Renal cortical epithelial cell (primary cell): ENCODE data around the gene ABCG2. TPM values are rescaled to one million over a fixed set of nuclear protein-coding genes. Genes with fewer than 3 reads are reported as not detected.
"Not testable (repeated sequence)": the region's sequence is repeated elsewhere in the genome, so short reads cannot be mapped to it uniquely, and the experiment has no call there.

Source experiments
- DNase-seq: peaks from one replicate; pipeline ENCODE4 v3.0.0-alpha.2; 2011; ENCODE audit warnings: low read depth
- total RNA-seq: library from RNA; depleted of rRNA; stranded (reverse); fragments of >200 nt; gene quantifications from 2 replicates; pipeline ENCODE4 v1.2.3, GENCODE V29; 2014

ABCG2 gene
- total RNA-seq, 1 donor from 2014 or later, result 0.55 TPM

DNA sequence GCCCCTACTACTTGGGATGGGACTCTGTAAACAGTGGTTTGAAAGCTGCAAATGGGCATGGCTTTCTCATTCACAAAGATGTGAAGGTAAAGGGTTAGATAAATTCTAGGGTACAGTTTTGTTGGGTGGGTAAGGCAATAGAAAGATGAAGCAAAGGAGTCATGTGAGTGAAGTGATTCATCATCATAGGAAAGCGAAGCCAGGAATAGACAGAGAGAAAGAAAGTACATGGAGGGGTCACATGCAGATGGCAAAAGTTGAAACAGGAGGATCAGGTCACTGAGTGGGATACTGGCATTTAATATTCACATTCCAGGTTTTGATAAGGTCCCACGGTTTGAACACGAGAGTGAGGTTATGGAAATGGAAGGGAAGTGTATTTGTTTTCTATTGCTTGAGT lies 8.2 kb upstream of the ABCG2 start:
- DNase-seq, result no peak

DNA sequence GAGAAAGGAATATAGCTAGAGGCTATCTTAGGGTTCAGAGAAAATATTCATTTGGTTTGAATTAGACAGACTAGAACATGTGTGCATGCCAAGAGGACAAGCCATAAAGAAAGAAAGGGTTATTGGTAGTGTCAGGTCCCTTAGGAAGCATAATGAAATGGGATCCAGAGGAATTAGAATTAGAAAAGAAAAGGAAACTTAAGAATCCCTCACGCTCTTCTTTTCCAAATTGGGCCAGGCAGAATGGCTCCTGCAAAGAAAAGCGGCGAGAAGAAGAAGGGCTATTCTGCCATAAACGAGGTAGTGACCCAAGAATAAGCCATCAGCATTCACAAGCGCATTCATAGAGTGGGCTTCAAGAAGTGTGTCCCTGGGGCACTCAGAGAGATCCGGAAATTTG lies 4.9 kb upstream of the ABCG2 start:
- no peak for DNase-seq

DNA sequence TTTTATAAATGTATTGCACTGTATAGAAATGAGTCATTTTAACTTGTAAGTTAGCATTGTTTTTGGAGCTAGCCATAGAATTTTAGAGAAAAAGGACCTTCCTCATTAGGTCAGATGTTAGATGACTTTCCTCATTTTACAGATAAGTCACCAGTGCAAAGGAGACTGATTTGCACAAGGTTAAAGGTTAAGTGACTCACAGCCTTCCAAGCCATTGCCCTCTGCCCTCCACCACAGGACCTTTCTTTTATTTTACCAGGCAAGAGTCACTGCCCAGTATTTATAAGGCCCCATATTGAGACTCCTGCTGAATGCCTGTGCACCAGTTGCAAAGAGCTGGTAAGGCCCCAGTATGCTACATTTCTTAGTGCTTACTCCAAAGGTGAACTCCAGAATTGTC lies 4.2 kb upstream of the ABCG2 start:
- DNase-seq, result peak; percentile 49

DNA sequence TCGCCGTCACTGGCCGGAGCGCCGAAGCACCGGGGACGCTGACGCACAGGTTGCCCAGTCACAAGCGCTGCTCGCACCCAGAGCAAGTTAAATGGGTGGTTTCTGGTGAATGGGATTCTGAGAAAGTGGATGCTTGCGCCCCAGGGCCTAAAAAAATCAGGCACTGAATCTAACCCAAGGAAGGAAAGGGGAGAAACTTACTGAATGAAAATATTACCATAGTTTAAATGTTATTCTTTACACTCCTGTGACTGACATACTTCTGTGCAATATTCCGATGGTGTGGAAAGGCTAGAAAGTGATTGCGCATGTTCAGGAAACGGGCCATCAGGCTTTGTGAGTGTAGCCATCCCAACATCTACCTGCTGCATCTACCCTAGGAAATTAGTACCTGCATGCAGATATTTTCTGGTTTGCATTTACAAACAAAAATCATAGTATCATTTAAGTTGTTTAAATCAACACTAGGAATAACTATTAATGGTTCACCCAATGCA lies 838 bp upstream of the ABCG2 start:
- DNase-seq, result no peak

DNA sequence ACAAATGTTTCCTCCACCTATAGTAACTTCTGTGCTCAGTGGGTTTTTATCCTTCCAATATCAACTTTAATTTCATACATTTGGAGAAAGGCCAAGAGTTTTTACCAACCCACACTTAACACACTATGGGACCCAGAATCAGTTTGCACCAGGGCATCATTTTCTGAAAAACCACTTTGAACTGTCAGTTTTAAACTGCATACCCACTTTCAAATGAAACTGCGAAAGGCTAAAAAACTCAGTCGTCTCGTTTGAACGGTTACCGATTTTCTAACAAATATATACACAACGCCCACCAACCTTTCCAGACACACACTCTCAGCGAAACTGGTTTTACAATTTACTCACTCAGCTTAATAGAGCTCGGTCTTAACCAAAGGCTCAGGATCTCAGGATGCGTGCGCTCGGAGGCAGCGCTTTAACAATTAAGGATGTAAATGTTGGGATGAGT lies 376 bp downstream of the ABCG2 start:
- no peak for DNase-seq

DNA sequence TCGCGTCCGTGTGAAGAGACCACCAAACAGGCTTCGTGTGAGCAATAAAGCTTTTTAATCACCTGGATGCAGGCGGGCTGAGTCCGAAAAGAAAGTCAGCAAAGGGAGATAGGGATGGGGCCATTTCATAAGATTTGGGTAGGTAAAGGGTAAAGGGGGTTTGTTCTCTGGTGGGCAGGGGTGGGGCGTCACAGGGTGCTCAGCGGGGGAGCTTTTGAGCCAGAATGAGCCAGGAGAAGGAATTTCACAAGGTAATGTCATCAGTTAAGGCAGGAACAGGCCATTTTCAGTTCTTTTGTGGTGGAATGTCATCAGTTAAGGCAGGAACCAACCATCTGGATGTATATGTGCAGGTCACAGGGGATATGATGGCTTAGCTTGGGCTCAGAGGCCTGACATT lies 6.1 kb downstream of the ABCG2 start:
- DNase-seq, result not testable (repeated sequence)

DNA sequence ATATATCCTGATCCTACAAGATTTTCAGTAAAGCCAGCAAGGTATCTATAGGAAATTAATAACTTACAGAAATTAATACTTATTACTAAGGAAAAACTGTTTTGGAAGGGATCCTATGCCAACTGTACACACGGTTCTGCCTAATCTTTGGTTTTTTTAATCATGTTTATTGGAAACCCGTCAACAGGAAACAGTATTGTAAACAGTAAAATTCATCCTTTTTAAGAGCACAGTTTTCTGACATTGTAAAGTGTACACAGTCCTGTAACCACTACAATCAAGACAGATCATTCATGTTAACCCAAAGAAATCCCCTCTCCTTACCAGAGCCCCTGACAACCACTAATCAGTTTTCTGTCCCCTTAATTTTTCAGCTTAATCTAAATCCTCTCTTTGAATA lies 9.9 kb downstream of the ABCG2 start:
- no peak for DNase-seq

DNA sequence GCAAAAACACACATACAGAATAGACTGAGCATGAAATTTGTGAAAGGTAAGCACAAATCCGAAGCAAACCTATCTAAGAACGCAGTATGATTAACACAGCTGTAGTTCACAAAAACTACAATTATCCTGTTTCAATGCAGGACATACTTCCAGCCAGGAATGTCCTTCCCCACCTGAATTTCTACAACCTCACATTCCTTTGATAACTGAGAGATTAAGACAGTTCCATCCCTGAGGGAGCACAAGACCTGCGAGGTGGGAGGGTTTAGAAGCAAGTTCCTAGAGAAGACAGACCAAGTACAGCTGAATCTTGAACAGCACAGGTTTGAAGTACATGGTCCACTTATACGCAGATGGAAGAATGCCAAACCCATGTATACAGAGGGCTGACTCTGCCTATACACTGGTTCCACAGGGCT lies 10.6 kb downstream of the ABCG2 start:
- no peak for DNase-seq

DNA sequence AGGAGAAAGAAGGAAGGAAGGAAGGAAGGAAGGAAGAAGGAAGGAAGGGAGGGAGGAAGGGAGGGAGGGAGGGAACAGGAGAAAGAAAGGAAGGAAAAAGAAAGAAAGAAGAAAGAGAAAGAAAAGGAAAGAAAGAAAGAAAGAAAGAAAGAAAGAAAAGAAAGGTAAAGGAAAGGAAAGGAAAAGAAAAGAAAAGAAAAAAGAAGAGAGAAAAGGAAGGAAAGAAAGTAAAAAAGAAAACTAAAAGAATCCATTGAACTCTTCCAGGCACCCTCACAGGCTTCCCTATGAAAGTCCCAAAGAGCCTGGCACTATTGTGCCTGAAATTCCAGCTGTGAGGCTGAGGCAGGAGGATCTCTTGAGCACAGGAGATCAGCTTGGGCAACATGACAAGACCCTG lies 11.5 kb downstream of the ABCG2 start:
- no peak for DNase-seq

DNA sequence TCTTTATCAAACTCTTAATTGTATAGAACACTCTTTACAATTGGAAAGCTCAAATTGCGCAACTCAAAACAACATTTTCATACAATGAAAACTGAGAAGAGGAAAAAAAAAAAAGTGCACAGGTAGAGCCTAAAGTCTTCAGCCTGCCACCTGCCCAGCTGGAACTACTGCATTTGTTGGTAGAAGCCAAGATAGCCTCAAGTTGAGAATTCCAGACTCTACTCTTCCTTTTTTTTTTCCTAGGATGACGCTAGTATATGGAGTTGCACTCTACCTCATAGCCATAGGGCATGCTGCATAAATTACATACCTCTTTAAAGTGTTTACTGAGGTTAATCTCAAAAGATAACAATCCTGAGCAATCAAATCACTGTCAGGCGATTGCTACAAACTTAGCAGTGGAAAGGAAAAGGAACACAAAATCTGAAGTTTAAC lies 13.6 kb downstream of the ABCG2 start:
- DNase-seq, result no peak

DNA sequence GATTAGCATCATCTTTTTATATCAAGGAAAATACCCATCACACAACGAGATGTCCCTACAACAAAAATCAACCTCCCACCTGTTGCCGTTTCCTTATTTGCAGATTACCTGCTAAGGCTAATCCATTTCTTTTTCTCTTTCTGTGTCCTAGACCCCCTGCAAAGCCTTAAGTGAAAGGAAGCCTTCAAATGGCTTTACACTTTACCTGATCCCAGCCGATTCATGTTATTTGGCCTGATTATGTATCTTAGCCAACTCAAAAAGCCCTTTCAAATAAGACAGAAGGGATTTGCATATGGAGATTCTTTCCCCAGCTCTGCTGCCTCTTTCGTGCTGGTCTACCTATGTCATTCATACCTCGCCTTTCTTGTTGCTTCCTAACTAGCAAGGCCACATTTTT lies 14.4 kb downstream of the ABCG2 start:
- DNase-seq, result no peak

DNA sequence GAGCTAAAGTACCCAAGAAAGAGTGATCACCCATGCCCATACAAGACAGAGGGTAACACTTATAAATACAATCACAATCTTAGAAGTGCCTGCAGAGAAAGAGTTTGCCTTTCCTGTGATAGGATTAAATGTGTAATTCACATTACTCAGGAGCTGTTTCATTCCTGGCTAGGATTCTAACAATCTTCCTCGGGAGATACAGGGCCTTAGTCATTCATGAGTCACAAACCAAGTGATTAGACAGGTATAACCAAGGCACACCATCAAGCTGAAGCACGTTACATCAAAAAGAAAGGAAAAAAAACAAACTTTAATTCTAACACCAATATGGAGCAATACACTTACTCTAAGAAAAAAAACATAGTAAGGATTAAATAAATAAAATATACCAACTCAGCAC lies 14.9 kb downstream of the ABCG2 start:
- peak; percentile 95 for DNase-seq

DNA sequence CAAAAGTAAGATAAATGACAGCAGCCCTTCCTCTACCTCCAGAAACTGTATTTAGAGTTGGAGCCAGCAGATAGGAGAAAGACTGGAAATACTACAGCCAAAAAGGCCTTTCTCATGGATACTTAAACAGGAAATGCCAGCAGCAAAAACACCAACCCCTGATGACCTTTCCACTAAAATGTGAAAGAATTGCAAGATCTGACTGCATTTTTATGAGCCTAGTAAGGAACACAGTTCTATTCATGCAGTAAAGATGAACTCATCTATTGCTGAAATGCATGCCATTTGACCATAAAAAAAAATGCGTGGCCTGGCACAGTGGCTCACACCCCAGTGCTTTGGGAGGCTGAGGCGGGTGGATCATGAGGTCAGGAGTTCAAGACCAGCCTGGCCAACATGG lies 19.9 kb downstream of the ABCG2 start:
- peak; percentile 87 for DNase-seq

DNA sequence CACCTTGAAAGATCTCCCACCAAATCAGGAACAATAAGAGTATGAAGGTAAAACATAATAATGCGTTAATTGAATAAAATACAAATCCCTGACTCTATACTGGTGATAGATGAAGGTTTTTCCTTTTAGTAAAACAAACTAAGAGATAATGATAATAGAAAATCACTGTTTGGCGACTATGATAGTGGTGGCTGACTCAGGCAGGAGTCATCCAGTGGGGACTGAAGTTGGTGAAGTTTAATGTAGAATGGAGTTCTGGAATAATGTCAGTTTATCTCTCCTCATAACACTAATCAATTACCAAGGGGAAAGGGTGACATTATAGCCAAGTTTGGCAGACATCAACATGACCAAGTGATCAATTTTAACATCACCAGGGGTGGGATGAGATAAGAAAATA lies 21.3 kb downstream of the ABCG2 start:
- DNase-seq, result no peak

DNA sequence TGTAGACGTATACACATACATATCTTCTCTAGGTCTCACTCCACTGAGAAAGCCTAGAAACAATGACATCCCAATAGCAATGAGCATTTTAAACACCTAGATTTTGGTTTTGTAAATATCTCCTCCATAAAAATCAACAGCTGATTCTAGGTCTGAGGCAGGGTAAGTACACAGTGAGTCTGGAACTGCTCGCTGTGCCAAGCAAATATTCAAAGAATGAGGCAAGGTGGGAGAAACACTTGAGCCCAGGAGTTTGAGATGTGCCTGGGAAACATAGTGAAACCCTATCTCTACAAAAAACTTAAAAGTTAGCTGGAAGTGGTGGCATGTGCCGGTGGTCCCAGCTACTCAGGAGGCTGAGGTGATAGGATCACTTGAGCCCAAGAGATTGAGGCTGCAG lies 22.2 kb downstream of the ABCG2 start:
- DNase-seq, result no peak

DNA sequence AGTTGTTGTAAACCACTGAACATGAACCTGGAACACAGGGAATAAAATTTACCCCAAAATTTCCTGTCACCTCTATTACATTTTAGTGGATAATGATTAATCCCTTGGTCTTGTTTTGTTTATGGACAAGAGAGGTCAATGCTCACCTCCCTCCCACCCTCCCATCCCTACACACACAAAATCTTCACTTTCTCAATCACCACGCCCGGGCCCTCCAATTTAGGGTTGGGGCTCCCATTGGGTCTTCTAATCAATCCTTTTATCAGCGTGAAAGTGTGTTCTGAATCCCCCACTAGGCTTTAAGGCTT lies 23.1 kb downstream of the ABCG2 start:
- peak; percentile 45 for DNase-seq

DNA sequence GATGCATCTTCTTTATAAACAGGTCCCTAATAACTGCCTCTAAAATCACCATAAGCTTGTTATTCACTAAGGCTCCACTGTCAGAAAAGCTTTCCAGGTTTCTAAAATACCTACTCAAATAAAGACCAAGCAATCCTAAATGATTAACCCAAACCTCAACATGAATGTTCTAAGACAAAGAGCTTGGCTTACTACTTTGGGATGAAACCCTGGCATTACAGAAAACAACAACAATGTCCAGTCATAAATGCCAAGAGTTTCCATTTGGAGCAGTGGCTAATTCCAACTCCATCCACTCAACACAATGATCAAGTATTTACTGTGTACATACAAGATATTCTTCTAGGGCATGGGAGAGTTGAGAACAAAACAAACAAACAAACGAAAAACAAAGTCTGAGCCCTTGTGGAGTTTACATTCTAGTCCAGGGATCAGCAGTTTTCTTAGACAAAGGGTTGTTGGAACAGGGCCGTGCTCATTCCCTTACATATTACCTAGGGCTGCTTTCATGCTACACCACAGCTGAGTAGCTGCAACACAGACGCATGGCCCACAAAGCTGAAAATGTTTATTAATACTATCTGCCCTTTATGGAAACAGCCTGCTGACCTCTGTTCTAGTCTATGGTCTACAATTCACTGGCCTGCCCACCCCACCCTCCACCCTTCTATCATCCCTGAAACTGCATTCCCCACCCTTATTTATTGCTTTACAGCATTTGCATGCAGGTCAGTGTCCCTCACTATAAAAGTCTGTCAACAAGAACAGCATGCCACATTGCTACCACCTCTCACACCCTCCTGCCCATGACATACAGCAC lies 23.7 kb downstream of the ABCG2 start:
- peak; percentile 69 for DNase-seq

DNA sequence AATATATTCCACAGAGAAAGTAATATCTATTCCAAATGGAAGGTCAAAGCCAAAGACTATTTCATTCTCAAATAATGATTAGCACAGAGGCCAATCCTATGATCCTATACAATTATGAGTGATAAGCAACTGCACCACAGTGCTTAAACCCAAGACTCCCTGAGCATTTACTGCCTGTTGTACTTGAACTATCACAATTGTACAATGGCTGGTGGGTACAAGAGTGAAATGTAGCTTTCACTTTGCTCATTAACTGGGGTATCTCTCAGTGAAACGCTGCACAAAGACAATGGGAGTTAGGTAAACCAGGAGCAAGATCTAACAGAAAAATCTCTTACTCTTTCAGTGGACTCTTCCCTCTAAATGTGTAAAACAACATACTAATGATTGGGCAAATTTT lies 24.3 kb downstream of the ABCG2 start:
- DNase-seq, result no peak

DNA sequence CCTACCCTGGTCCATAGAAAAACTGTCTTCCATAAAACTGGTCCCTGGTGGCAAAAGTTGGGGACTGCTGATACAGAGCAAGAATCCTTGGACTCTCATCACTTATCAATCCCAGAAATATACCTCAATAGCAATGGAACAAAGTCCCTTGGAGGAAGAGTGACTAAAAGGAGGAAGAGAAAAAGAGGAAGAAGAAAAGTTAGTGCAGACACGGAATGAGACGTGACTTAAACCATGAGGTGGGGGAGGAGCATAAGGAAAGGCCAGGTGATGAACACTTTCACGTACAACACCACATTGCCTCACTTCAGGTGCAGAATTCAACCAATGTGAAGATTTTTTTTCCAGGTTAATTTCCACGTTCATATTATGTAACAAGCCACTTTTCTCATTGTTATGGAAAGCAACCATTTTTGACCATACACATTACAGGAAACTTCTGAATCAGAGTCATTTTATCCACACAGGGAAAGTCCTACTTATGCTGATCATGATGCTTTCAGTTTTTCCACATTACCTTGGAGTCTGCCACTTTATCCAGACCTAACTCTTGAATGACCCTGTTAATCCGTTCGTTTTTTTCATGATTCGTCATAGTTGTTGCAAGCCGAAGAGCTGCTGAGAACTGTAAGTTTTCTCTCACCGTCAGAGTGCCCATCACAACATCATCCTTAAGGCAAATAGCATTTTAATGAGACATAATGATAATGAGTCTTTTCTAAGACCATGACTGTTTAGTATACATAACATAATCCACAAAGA lies 27.7 kb downstream of the ABCG2 start:
- no peak for DNase-seq

DNA sequence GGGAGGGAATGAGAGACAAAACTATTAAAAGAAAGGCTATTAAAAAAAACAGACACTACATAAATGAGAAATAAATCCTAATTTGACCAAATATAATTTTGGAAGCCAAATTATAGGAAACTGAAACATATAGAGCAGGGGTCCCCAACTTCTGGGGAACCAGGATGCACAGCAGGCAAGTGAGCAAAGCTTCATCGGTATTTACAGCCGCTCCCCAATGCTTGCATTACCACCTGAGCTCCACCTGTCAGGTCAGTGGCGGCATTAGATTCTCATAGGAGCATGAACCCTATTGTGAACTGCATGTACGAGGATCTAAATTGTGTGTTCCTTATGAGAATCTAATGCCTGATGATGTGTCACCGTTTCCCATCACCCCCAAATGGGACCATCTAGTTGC lies 28.4 kb downstream of the ABCG2 start:
- no peak for DNase-seq

DNA sequence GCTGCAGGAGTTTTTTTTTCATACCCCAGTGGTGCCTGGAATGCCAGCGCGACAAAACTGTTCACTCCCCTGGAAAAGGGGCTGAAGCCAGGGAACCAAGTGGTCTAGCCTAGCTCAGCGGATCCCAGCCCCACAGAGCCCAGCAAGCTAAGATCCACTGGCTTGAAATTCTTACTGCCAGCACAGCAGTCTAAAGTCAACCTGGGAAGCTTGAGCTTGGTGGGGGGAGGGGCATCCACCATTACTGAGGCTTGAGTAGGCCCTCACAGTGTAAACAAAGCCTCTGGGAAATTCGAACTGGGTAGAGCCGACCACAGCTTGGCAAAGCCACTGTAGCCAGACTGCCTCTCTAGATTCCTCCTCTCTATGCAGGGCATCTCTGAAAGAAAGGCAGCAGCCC lies 36.2 kb downstream of the ABCG2 start:
- DNase-seq, result not testable (repeated sequence)

DNA sequence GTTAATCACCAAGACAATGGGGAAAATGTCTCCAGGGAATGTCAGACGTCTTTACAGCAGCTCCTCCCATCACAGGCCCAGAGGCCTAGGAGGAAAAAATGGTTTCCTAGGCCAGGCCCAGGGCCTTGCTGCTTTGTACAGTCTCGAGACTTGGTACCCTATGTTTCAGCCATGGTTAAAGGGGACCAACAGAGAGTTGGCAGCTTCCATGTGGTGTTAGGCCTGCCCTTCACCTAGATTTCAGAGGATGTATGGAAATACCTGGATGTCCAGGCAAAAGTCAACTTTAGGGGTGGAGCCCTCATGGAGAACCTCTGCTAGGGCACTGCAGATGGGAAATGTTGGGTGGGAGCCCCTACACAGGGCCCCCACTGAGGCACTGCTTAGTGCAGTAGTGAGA lies 38.5 kb downstream of the ABCG2 start:
- no peak for DNase-seq

DNA sequence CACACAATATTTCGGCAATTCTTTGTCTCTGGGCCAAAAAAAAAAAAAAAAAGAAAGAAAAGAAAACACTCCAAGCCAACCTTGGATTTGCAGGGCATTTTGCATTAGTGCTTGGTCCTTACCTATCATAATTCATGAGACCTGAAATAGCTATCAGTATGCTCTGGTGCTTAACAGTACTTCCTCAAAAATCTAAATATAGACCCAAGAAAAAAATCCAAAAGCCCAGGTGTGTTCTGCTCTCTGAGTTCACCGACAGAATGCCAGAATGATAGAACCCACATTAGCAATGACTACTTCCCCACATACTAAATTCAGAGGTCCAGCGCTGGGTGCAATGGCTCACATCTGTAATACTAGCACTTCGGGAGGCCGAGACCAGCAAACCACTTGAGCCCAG lies 42.9 kb downstream of the ABCG2 start:
- no peak for DNase-seq
